KMS-11 (cell line): ENCODE measurements around the gene NUP214.
"Not testable (repeated sequence)": the region's sequence is repeated elsewhere in the genome, so short reads cannot be mapped to it uniquely, and the experiment has no call there.

Experiments used
- H2AFZ ChIP-seq: fragments of 200-600 bp; sonication (generic); 2 replicates; pipeline ENCODE4 v1.6.1; 2016; ENCODE audit warnings: antibody characterized with exemption, mixed run types, low read depth
- H3K27ac ChIP-seq: fragments of 200-600 bp; sonication (generic); 2 replicates; pipeline ENCODE4 v1.6.1; 2016; ENCODE audit warnings: mild to moderate bottlenecking, mixed run types
- H3K27me3 ChIP-seq: fragments of 200-600 bp; sonication (generic); 2 replicates; pipeline ENCODE4 v1.6.1; 2017; ENCODE audit warnings: mild to moderate bottlenecking, low read depth, mixed run types, moderate library complexity; ENCODE audit not compliant: insufficient read depth
- H3K36me3 ChIP-seq: fragments of 200-600 bp; sonication (generic); 2 replicates; pipeline ENCODE4 v1.6.1; 2017; ENCODE audit warnings: mild to moderate bottlenecking, mixed run types; ENCODE audit not compliant: insufficient read depth
- H3K4me1 ChIP-seq: fragments of 200-600 bp; sonication (generic); 2 replicates; pipeline ENCODE4 v1.6.1; 2016; ENCODE audit warnings: mild to moderate bottlenecking, low read depth, mixed run types; ENCODE audit not compliant: poor library complexity, severe bottlenecking
- H3K4me2 ChIP-seq: fragments of 200-600 bp; sonication (generic); 2 replicates; pipeline ENCODE4 v1.7.0; 2016; ENCODE audit warnings: mild to moderate bottlenecking, mixed run types
- H3K4me3 ChIP-seq: fragments of 200-600 bp; sonication (generic); IDR thresholded peaks from 2 replicates; pipeline ENCODE4 v1.6.1; 2017; ENCODE audit warnings: low read depth, low read length, mixed read lengths; ENCODE audit not compliant: insufficient read depth
- H3K79me2 ChIP-seq: fragments of 200-600 bp; sonication (generic); 2 replicates; pipeline ENCODE4 v1.6.1; 2016; ENCODE audit warnings: low read depth, mixed run types; ENCODE audit not compliant: insufficient read depth
- H3K9ac ChIP-seq: fragments of 200-600 bp; sonication (generic); 2 replicates; pipeline ENCODE4 v1.6.1; 2016; ENCODE audit warnings: mild to moderate bottlenecking, mixed run types
- H4K20me1 ChIP-seq: fragments of 200-600 bp; sonication (generic); 2 replicates; pipeline ENCODE4 v1.6.1; 2016; ENCODE audit warnings: mild to moderate bottlenecking, mixed run types; ENCODE audit not compliant: insufficient read depth
- CTCF ChIP-seq: fragments of 200-600 bp; sonication (generic); conservative IDR thresholded peaks from 2 replicates; pipeline ENCODE4 v1.6.1; 2017; ENCODE audit warnings: low read depth, mild to moderate bottlenecking, antibody characterized with exemption, low read length, moderate library complexity, mixed read lengths

NUP214 gene

GRCh38 chr9:131148276-131148675, 22.9 kb downstream of the NUP214 start:
- Histone ChIP-seq H3K79me2 (peaks cover 5% of the 10 kb centered on the region; the same call in 1 of the 2 replicates), H3K27me3 (no peaks in the 10 kb centered on the region), H2AFZ (no peak overlapping the region), H4K20me1 (no peaks in the 10 kb centered on the region), H3K4me2 (no peak overlapping the region), H3K27ac (no peak overlapping the region), H3K36me3 (peaks cover 6% of the 10 kb centered on the region; the same call in 1 of the 2 replicates), H3K4me3 (no peak overlapping the region), H3K4me1 (peaks cover 21% of the 10 kb centered on the region), H3K9ac (no peak overlapping the region)
- no peak for TF ChIP-seq CTCF

GRCh38 chr9:131148966-131149687, 23.7 kb downstream of the NUP214 start:
- Histone ChIP-seq H3K36me3 (peaks cover 6% of the 10 kb centered on the region; the same call in 1 of the 2 replicates), H3K27ac (peak overlapping the region; percentile 14; the same call in 1 of the 2 replicates), H3K4me2 (no peak overlapping the region), H3K79me2 (peaks cover 5% of the 10 kb centered on the region; the same call in 1 of the 2 replicates), H3K27me3 (no peaks in the 10 kb centered on the region), H4K20me1 (no peaks in the 10 kb centered on the region), H2AFZ (no peak overlapping the region), H3K4me3 (no peak overlapping the region), H3K4me1 (peaks cover 30% of the 10 kb centered on the region), H3K9ac (no peak overlapping the region)
- TF ChIP-seq CTCF = no peak

- Histone ChIP-seq H3K4me1 (peaks cover 35% of the 10 kb centered on the region), H3K9ac (no peak overlapping the region), H3K79me2 (peaks cover 7% of the 10 kb centered on the region; the same call in 1 of the 2 replicates), H4K20me1 (no peaks in the 10 kb centered on the region), H2AFZ (no peak overlapping the region), H3K36me3 (peaks cover 6% of the 10 kb centered on the region; the same call in 1 of the 2 replicates), H3K4me2 (no peak overlapping the region), H3K4me3 (no peak overlapping the region), H3K27ac (peak overlapping the region; percentile 14; the same call in 1 of the 2 replicates), H3K27me3 (no peaks in the 10 kb centered on the region)
- TF ChIP-seq CTCF = no peak
Measured at GRCh38 chr9:131149688-131150053, 24.3 kb downstream of the NUP214 start.

- Histone ChIP-seq H3K4me2 (peak overlapping the region; percentile 93), H3K4me1 (peaks cover 53% of the 10 kb centered on the region), H3K4me3 (no peak overlapping the region), H3K27me3 (no peaks in the 10 kb centered on the region), H3K79me2 (peaks cover 34% of the 10 kb centered on the region; the same call in 1 of the 2 replicates), H3K36me3 (no peaks in the 10 kb centered on the region; the same call in 1 of the 2 replicates), H2AFZ (no peak overlapping the region), H4K20me1 (no peaks in the 10 kb centered on the region), H3K9ac (peak overlapping the region; percentile 21; the same call in 1 of the 2 replicates), H3K27ac (peak overlapping the region; percentile 79)
- no peak for TF ChIP-seq CTCF
Measured at GRCh38 chr9:131153595-131153994, 28.2 kb downstream of the NUP214 start.

- H3K9ac ChIP-seq, H3K27me3 ChIP-seq, H2AFZ ChIP-seq, H3K27ac ChIP-seq, H3K36me3 ChIP-seq, H3K4me2 ChIP-seq, H4K20me1 ChIP-seq, H3K4me3 ChIP-seq: not testable (repeated sequence)
- Histone ChIP-seq H3K4me1 (peaks cover 71% of the 10 kb centered on the region), H3K79me2 (peaks cover 35% of the 10 kb centered on the region; the same call in 1 of the 2 replicates)
Measured at GRCh38 chr9:131158673-131159072, 33.3 kb downstream of the NUP214 start.
